DOHH2 (cell line): ENCODE measurements around the gene WAC.
"Not testable (repeated sequence)": the region's sequence is repeated elsewhere in the genome, so short reads cannot be mapped to it uniquely, and the experiment has no call there.

Experiments
- CTCF ChIP-seq: fragments of 200-600 bp; sonication (generic); IDR thresholded peaks from one replicate; pipeline ENCODE4 v1.5.1; 2014; ENCODE audit warnings: antibody characterized with exemption, mild to moderate bottlenecking, low read depth, low read length; ENCODE audit not compliant: poor library complexity, severe bottlenecking
- EZH2phosphoT487 ChIP-seq: fragments of 200-600 bp; sonication (generic); IDR thresholded peaks from 2 replicates; pipeline ENCODE4 v1.6.1; 2017; ENCODE audit warnings: borderline replicate concordance, mild to moderate bottlenecking, antibody characterized with exemption, low read length, moderate library complexity, mixed read lengths

DNA sequence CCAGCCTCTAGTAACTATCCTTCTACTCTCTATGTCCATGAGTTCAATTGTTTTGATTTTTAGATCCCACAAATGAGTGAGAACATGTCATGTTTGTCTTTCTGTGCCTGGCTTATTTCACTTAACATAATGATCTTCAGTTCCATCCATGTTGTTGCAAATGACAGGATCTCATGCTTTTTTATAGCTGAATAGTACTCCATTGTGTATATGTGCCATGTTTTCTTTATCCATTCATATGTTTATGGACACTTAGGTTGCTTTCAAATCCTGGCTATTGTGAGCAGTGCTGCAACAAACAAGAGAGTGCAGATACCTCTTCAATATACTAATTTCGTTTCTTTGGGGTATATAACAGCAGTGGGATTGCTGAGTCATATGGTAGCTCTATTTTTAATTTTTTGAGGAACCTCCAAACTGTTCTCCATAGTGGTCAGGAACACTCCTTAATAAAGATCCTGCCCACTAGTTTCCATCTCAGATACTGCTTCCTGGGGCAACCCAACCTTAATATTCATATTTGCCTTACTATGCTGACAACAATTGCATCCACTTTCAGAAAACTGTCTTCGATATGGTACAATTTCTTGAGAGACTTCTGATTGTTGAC, 42.6 kb upstream of the WAC start:
- not testable (repeated sequence) for TF ChIP-seq CTCF, EZH2phosphoT487
